ENCODE data around the gene EBP. TPM values are rescaled to one million over a fixed set of nuclear protein-coding genes. Genes with fewer than 3 reads are reported as not detected.
A peak's percentile ranks its signal among the peaks of the same experiment; 100 is the strongest.

Gene EBP
- total RNA-seq, 1 donor from 2014 or later: 66.0 TPM

GRCh38 chrX:48531358-48531959 lies 9.9 kb downstream of the EBP start:
- Mint-ChIP-seq H3K4me3 (ENCODE audit: unreplicated experiment) (no peak overlapping the region), H3K36me3 (ENCODE audit: low read depth, unreplicated experiment) (peaks cover 21% of the 10 kb centered on the region), H3K27ac (ENCODE audit: unreplicated experiment) (no peak overlapping the region), H3K27me3 (ENCODE audit: unreplicated experiment) (no peaks in the 10 kb centered on the region), H3K4me1 (ENCODE audit: unreplicated experiment) (no peaks in the 10 kb centered on the region), H3K9me3 (ENCODE audit: unreplicated experiment) (no peaks in the 10 kb centered on the region)
- DNase-seq (ENCODE audit: low spot score): no peak
- TF ChIP-seq CTCF (IDR thresholded peaks at IDR 0.05; ENCODE audit: unreplicated experiment): no peak

- H3K4me1 Mint-ChIP-seq (ENCODE audit: unreplicated experiment): no peaks in the 10 kb centered on the region
- no peaks in the 10 kb centered on the region for H3K27me3 Mint-ChIP-seq (ENCODE audit: unreplicated experiment)
- no peaks in the 10 kb centered on the region for H3K9me3 Mint-ChIP-seq (ENCODE audit: unreplicated experiment)
Observed at GRCh38 chrX:48532161-48532560, 10.6 kb downstream of the EBP start.

GRCh38 chrX:48533165-48533564 lies 11.6 kb downstream of the EBP start:
- Mint-ChIP-seq H3K27me3 (ENCODE audit: unreplicated experiment) (no peaks in the 10 kb centered on the region), H3K4me3 (ENCODE audit: unreplicated experiment) (no peak overlapping the region), H3K36me3 (ENCODE audit: low read depth, unreplicated experiment) (peaks cover 14% of the 10 kb centered on the region), H3K27ac (ENCODE audit: unreplicated experiment) (no peak overlapping the region), H3K4me1 (ENCODE audit: unreplicated experiment) (no peaks in the 10 kb centered on the region), H3K9me3 (ENCODE audit: unreplicated experiment) (no peaks in the 10 kb centered on the region)
- TF ChIP-seq CTCF (IDR thresholded peaks at IDR 0.05; ENCODE audit: unreplicated experiment): no peak
- no peak for DNase-seq (ENCODE audit: low spot score)

More at GRCh38 chrX:48532161-48532560, 10.6 kb downstream of the EBP start:
- Mint-ChIP-seq H3K4me3 (ENCODE audit: unreplicated experiment) (no peak overlapping the region), H3K36me3 (ENCODE audit: low read depth, unreplicated experiment) (peaks cover 17% of the 10 kb centered on the region), H3K27ac (ENCODE audit: unreplicated experiment) (peak overlapping the region; percentile 31)
- no peak for TF ChIP-seq CTCF (IDR thresholded peaks at IDR 0.05; ENCODE audit: unreplicated experiment)
- DNase-seq (ENCODE audit: low spot score): no peak

GRCh38 chrX:48538641-48539344 lies 17.2 kb downstream of the EBP start:
- H3K4me1 Mint-ChIP-seq (ENCODE audit: unreplicated experiment): peaks cover 6% of the 10 kb centered on the region
- peak overlapping the region; percentile 62 for H3K4me3 Mint-ChIP-seq (ENCODE audit: unreplicated experiment)
- TF ChIP-seq CTCF (IDR thresholded peaks at IDR 0.05; ENCODE audit: unreplicated experiment): no peak
- no peaks in the 10 kb centered on the region for H3K9me3 Mint-ChIP-seq (ENCODE audit: unreplicated experiment)
- H3K27ac Mint-ChIP-seq (ENCODE audit: unreplicated experiment): no peak overlapping the region
- DNase-seq (ENCODE audit: low spot score): no peak
- H3K27me3 Mint-ChIP-seq (ENCODE audit: unreplicated experiment): peaks cover 3% of the 10 kb centered on the region
- H3K36me3 Mint-ChIP-seq (ENCODE audit: low read depth, unreplicated experiment): peaks cover 5% of the 10 kb centered on the region
